IPS DF 6.9 (cell line): ENCODE data around the gene SLC45A3.

Experiments used
- DNase-seq: peaks from one replicate; pipeline ENCODE4 v3.0.0-alpha.2; 2013; ENCODE audit warnings: low read depth, low spot score
- H3K27ac ChIP-seq: one replicate; pipeline ENCODE4 v1.5.1; 2013; ENCODE audit warnings: low read length, control low read depth
- H3K27me3 ChIP-seq: 2 replicates; pipeline ENCODE4 v1.6.1; 2013; ENCODE audit warnings: mild to moderate bottlenecking, low read length; ENCODE audit not compliant: control insufficient read depth, insufficient read depth
- H3K36me3 ChIP-seq: 2 replicates; pipeline ENCODE4 v1.6.1; 2013; ENCODE audit warnings: low read length; ENCODE audit not compliant: control insufficient read depth, insufficient read depth
- H3K4me1 ChIP-seq: 2 replicates; pipeline ENCODE4 v1.6.1; 2013; ENCODE audit warnings: low read length; ENCODE audit not compliant: control insufficient read depth, insufficient read depth
- H3K4me3 ChIP-seq: 2 replicates; pipeline ENCODE4 v1.5.1; 2013; ENCODE audit warnings: mild to moderate bottlenecking, low read length
- H3K9me3 ChIP-seq: 2 replicates; pipeline ENCODE4 v1.6.1; 2013; ENCODE audit warnings: low read length, inconsistent platforms; ENCODE audit not compliant: control insufficient read depth, insufficient read depth
- WGBS: extraction: QIAGEN DNeasy Blood & Tissue Kit; methylation state at CpG from one replicate; pipeline ENCODE4 v1.1.7; 2013; ENCODE audit warnings: mixed read lengths, missing lambda C conversion rate; ENCODE audit not compliant: insufficient read length, insufficient coverage; 5-methylcytosine and 5-hydroxymethylcytosine counted together

The SLC45A3 gene

DNA sequence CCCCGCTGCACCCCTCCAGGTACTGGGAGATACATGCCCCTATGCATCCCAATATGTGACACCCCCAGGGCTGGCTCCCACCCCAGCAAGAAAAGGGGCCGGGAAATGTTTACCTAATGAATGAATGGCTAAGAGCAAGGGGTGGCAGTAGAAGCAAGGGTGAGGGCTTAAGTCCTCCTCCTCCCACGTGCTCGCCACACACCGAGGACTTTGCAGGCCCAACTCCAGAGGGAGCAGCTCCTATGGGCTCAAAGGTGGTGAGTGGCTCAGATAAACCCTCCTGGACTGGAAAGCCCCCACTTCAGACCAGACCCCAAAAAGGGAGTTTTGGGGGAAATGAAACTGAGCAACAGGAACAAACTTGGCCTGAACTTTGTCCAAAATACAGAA is 11.4 kb downstream of the SLC45A3 start:
- Histone ChIP-seq H3K27me3 (no peaks in the 10 kb centered on the region), H3K27ac (no peak overlapping the region), H3K4me3 (no peak overlapping the region), H3K36me3 (no peaks in the 10 kb centered on the region), H3K4me1 (peaks cover 29% of the 10 kb centered on the region), H3K9me3 (no peaks in the 10 kb centered on the region)
- no CpG with 5 or more reads among the region's 5 CpGs for WGBS
- no peak for DNase-seq

DNA sequence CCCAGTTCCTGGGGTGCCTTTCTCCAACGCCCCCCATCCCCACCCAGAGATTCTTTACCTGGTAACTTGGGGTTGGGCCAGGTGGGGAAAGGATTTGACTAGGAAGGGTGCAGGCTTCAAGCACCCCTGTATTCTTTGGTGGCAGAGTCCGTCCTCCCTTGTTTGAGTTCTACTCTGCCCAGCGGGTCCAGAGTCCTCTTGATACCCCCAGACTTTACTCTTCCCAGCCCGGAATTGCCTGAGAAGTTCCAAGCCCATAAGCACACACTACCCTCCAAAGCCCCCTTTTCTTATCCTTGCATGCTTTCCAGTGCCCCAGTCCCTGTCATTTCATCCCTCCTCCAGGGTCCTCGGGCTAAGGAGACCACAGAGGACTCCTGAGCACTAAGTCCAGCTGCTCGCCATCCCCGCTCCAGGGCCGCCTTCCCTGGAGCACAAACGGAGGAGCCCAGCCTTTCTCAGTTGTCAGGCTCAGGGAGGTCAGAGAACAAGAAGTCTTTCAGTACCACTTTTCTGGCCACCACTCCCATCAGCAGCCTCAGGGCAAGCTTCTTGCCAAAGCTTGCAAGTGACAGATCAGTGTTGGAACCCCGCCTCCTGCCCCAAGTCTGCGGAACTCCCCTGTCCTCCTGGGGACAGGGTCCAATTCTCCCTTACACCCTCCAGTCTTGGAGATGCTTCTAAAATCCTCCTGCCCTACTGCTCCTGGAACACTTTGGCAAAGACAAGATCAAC is 12.2 kb downstream of the SLC45A3 start:
- H3K27me3 ChIP-seq, result no peaks in the 10 kb centered on the region
- H3K27ac ChIP-seq, result no peak overlapping the region
- WGBS, result no CpG with 5 or more reads among the region's 11 CpGs
- no peak for DNase-seq
- H3K36me3 ChIP-seq, result no peaks in the 10 kb centered on the region; the same call in 1 of the 2 replicates
- no peak overlapping the region for H3K4me3 ChIP-seq
- peaks cover 26% of the 10 kb centered on the region for H3K4me1 ChIP-seq
- H3K9me3 ChIP-seq, result no peaks in the 10 kb centered on the region

DNA sequence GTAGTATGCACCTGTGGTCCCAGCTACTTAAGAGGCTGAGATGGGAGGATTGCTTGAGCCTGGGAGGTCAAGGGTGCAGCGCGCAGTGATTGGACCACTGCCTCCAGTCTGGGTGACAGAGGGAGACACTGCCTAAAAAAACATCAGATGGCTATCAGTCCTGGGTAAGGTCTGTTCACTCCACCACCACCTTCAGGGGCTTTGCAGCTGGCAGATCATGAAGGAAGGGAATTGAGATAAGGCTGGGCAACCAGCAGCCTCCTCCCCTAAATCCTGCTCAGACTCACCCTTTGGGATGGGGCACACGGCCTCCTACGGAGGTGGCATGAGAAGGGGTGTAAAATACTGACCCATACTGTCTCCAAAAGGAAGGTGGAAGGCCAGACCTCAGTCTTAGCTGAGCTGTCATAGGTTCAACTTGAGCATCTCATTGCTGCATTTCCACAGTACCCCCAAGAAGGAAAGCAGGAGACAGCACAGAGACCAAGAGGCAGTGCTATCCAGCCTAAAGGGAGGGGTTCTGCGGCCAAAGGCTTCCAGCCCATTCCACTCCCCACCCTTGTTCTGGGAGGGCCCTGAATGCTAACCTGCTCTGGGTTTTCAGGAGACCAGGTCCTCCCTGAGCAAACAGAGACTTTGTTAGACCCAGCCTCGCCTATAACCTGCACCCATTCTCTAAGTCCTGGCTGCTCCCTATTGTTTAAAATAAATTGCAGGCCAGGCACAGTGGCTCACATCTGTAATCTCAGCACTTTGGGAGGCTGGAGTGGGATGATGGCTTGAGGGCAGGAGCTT is 13.7 kb downstream of the SLC45A3 start:
- Histone ChIP-seq H3K36me3 (peaks cover 3% of the 10 kb centered on the region), H3K4me1 (peaks cover 23% of the 10 kb centered on the region), H3K9me3 (no peaks in the 10 kb centered on the region), H3K4me3 (no peak overlapping the region), H3K27me3 (no peaks in the 10 kb centered on the region), H3K27ac (no peak overlapping the region)
- WGBS, result no CpG with 5 or more reads among the region's 6 CpGs
- DNase-seq, result no peak

DNA sequence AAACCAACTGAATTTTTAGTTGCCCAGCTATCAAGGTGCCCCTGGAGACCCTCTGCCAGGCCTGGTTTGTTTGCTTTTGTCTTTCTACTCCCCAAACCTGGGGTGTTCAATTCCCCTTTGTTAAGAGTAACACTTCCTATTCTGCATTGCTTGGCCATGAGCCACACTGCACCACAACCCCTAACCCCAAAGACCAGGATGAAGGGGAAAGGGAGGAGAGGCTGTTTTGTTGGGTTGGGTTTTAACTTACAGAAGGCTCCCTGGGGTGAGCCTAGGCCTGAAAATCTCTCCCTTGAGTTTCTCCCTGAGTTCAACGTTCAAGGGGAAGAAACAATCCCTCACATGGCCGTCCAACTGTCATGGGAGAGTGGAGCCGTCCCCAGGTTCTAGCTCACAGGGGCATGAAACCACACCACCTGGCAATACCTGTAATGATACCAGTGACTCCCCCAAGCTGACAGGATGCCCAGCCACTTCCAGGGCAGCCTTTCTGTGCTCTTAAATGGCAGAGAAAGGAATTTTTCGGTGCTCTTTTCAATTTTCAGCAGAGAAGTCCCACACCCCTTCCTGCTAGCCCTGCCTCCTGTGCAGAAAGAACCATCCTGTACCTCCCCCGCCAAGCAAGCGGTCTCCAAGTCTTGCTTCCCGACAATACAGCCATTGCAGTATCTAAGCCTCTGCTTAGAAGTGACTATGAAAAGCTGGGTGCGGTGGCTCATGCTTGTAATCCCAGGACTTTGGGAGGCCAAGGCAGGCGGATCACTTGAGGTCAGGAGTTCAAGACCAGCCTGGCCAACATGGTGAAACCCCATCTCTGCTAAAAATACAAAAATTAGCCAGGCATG is 14.9 kb downstream of the SLC45A3 start:
- no peaks in the 10 kb centered on the region for H3K27me3 ChIP-seq

DNA sequence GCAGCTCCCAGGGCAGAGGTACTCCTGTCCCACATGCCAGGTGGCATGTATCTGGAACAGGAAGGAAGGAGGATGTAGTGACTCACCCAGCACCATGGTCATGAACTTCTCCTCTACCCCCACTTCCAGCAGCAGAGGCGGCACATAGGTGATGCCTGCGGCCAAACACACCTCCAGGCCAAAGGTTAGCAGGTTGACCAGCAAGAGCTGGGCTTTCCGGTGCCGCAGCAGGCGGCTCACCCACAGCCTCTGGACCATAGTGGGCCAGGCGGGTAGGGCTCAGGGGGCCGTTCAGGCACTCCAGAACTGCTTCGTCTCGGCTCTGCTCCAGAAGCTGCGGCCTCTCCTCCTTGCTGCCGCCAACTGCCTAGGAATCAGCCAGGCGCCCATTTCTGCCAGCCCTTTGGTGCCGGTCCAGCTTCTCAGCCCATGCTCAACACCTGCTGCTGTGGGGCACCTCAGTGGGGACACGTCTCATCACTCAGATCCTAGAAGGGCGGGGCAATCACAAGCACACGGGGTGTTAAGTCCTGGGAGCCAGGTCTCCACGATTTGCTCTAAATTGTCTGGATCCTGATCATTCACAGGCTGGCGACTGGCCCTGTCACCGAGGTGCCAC is 15.8 kb downstream of the SLC45A3 start:
- Histone ChIP-seq H3K36me3 (peaks cover 3% of the 10 kb centered on the region), H3K4me3 (no peak overlapping the region), H3K9me3 (no peaks in the 10 kb centered on the region), H3K27ac (no peak overlapping the region), H3K27me3 (no peaks in the 10 kb centered on the region), H3K4me1 (peaks cover 11% of the 10 kb centered on the region)
- WGBS, result no CpG with 5 or more reads among the region's 19 CpGs
- DNase-seq, result no peak

More for the DNA sequence above, 14.9 kb downstream of the SLC45A3 start:
- no peak overlapping the region for H3K4me3 ChIP-seq
- no peaks in the 10 kb centered on the region for H3K9me3 ChIP-seq
- no peak overlapping the region for H3K27ac ChIP-seq
- H3K4me1 ChIP-seq, result peaks cover 17% of the 10 kb centered on the region
- no CpG with 5 or more reads among the region's 9 CpGs for WGBS
- H3K36me3 ChIP-seq, result peaks cover 3% of the 10 kb centered on the region
- DNase-seq, result no peak

DNA sequence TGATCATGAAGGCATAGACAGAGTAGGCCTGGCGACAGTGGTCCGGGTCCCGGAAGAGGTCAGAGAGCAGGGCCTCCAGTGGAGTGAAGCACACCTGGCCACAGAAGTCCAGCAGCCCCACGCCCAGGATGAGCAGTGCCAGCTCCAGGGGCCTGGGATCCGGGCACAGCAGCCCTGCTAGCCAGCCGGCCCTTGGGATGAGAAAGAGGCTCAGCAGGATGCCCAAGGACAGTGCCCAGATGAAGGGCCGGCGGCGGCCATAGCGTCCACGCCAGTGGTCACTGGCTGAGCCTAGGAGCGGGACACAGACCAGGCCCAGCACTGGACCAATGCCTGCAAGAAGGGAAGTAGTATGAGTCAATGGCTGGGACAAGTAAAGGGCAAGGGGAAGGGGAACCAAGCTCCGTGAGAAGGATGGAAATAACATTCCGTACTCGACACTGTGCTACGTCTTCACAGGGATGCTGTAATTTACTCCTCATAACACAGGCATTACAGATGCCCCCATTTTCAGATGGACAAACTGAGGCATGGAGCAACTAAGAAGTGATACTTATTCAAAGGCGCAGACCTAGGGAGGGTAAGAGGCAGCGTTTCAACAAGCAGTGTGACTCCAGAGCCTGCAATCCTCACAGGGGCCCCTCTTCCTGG is 16.9 kb downstream of the SLC45A3 start:
- Histone ChIP-seq H3K4me1 (peaks cover 6% of the 10 kb centered on the region; the same call in 1 of the 2 replicates), H3K27me3 (no peaks in the 10 kb centered on the region), H3K27ac (no peak overlapping the region), H3K36me3 (peaks cover 3% of the 10 kb centered on the region), H3K4me3 (no peak overlapping the region), H3K9me3 (no peaks in the 10 kb centered on the region)
- no peak for DNase-seq
- no CpG with 5 or more reads among the region's 18 CpGs for WGBS

DNA sequence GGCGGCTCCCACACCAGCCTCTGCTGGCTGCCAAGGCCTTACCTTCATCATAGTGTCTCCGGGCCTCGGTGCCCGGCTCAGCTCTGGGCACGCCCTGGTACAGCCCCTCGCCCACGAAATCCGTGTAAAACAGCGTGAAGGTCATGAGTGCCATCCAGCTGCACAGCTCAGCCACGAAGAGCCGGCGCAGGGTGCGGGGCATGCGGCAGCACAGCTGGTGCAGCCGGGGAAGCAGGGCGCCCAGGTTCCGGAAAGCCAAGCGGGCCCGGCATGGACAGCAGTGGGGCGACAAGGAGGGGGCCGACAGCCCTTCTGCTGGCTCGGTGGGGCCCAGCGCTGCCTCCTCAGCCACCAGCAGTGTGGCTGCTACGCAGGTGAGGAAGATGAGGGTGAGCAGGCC is 17.5 kb downstream of the SLC45A3 start:
- peaks cover 3% of the 10 kb centered on the region for H3K36me3 ChIP-seq
- H3K27me3 ChIP-seq, result no peaks in the 10 kb centered on the region
- H3K4me1 ChIP-seq, result peaks cover 5% of the 10 kb centered on the region; the same call in 1 of the 2 replicates
- no peak for DNase-seq
- H3K4me3 ChIP-seq, result no peak overlapping the region
- H3K9me3 ChIP-seq, result no peaks in the 10 kb centered on the region
- WGBS, result no CpG with 5 or more reads among the region's 24 CpGs
- H3K27ac ChIP-seq, result no peak overlapping the region

DNA sequence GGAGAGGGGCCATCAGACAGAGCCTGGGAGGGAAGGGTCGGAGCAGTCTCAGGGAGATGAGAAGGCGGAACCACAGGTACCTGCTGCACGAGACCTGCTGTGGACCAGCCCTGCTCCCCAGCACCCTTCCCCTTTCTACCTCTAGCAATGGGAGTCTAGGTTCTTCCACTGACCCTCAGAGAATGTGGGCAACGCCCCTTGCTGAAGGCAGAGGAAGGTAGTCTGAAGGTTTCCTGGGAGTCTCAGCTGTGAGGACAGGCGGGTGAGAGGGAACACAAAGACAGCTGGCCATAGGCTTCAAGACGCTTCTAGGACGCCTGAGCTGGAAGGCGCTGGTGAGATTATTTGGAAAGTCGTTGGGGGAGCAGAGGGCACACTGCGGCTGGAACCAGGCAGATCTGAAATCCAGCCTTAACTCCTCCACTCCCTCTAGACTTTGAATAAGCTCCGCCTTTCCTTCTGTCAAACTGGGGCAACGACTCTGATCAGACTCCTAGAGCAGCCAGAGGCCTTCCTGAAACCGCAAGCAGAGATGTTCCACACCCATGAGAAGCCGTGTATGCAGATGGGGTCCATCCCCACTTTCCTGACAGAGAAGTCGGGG is 18.1 kb downstream of the SLC45A3 start:
- no CpG with 5 or more reads among the region's 15 CpGs for WGBS
- no peaks in the 10 kb centered on the region for H3K9me3 ChIP-seq

DNA sequence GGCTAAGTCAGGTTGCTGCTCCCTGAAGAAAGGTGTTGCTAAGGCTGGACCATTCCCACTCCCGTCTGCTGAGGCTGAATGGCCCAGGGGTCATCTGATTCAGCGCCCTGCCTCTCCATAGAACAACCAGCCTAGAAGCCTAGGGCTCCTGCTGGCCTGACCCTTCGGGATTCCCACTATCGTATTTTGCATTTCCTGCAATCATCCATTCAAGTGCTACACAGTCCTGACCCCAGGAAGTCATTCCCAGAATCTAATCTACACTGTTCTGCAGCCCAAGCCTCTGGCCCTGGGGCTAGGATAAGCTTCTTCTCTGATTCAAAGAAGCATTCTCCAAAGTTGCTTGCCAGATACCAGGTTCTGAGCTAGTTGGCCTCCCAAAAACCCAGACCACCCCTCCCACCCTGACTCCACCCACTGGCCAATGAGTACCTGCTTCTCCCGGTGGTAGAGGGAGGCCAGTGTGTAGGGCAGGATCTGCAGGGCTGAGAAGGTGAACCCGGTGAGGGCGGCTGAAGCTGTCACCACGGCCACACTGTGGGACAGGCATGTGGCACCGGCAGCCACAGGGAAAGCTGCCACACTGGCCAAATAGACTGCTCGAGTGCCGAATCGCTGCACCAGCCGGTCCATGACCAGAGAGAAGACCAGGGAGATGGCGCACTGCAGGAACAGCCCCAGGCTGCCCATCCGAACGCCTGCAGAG is 18.7 kb downstream of the SLC45A3 start:
- Histone ChIP-seq H3K9me3 (no peaks in the 10 kb centered on the region), H3K36me3 (peaks cover 3% of the 10 kb centered on the region), H3K27me3 (no peaks in the 10 kb centered on the region), H3K27ac (no peak overlapping the region), H3K4me1 (peaks cover 5% of the 10 kb centered on the region; the same call in 1 of the 2 replicates), H3K4me3 (no peak overlapping the region)
- WGBS, result no CpG with 5 or more reads among the region's 16 CpGs
- DNase-seq, result no peak

More for the DNA sequence above, 18.1 kb downstream of the SLC45A3 start:
- no peak overlapping the region for H3K27ac ChIP-seq
- H3K4me1 ChIP-seq, result peaks cover 5% of the 10 kb centered on the region; the same call in 1 of the 2 replicates
- no peaks in the 10 kb centered on the region for H3K27me3 ChIP-seq
- peaks cover 3% of the 10 kb centered on the region for H3K36me3 ChIP-seq
- DNase-seq, result no peak
- no peak overlapping the region for H3K4me3 ChIP-seq
